NCI-H2107 treated with DMSO at 0.1 percent for 48 hours (cell line): Measurements from ENCODE around the gene VIPR2.

Experiments used
- DNase-seq: peaks from one replicate; lab custom pipeline; 2025; ENCODE audit not compliant: unreplicated experiment; lab: John Stamatoyannopoulos, UW

VIPR2 gene

DNA sequence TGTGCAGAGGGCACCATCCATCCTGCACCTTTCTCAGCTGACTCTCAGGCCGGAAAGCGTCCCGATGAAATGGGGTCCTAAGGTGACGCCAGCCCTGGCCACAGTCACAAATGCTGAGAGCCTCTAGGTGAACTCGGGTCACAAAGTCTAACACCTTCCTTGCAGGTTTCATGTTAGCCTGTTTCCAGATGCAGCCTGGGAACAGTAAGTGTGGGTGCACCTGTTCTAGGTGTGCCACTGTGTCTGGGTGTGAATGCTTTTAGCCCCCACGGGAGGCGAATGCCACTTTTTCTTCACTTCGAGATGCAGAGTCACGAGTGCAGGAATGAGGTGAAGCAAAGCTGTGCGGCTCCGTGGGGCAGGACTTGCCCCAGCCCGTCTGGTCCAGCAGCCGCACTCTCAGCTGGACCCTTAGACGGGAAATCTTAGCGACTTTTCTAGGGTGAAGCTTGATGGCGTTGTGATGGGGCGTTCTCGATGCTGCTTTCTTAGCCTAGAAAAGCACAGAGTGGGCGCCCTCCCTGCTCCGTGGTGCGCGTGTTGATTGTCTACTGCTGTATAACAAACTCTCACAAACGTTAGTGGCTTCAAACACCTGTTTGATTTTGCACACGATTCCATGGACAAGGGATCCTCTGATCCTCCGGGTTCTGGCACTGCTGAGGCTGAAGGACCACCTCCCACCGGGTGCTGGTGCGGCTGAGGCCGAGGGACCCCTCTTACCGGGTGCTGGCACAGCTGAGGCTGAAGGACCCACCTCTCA lies 13.6 kb upstream of the VIPR2 start:
- DNase-seq: no peak

DNA sequence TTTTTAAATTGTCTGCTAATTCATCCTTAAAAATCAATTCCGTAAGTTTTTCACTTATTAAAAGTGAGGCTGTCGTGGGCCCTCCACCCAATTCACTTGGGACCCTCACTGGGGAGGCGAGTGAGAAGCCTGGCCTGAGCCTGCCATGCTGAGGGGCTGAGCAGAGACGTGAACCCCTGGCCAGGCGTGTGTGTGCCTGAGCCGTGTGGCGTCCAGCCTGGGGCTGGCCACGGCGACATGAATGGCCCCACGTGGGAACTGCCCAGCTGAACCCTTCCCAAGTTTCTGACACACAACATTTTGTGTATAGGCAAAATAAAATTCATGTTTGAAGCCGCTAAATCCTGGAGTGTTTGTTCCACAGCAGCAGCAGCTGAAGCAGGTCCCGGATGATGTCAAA lies 13.0 kb upstream of the VIPR2 start:
- no peak for DNase-seq

DNA sequence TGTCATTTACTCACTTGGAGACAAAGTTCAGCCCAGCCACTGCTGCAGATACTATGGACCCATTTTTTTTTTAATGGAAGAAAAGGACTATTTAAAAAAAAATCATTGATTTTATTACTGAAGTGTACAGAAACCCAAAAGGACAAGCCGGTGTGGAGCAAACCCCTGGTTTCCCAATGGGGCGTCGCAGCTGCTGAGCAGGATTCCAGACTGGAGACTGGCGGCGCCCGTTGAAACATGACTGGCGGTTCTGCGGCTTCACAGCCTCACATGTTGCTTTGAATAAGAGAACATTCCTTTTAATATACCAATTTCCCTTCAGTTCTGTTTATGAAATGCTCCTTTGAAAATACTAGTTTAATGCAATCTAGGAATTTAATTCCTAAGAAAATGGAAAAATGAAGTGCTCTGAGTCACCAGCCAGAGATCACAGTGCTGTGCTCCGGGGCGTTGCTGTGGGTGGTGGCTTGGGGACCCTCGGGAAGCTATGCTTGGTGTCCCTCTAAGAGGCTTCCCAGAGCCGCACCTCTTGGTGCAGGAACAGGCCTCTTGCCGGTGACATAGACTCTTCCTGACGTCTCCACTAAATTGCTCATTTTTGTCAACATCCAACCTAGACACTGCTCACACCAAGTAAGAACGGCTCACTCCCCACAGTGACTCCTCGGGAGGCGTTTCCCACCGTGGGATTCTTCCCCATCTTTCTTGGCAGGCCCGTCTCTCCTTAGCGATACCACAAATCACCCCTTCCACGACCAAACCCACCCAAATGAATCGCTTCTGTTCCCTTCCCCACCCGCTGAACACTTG lies 12.0 kb upstream of the VIPR2 start:
- DNase-seq: no peak

DNA sequence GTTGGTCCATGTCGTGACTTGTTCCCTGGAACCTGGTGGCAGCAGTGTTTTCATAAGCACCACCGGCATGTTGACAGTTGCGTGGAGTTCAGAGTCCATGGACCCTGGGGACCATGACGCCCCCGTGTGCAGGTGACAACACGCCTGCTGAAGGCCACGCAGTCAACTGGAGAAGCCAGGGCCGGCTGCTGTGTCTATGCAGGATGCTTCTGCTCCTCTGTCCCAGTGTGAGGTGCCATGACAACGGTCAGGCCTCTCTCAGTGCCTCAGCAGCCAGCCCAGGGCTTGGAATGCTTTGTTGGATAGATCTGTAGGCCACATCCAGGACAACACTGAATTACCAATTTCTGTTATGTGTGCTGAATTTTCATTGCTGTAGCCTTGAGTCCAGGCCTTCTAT lies 10.7 kb upstream of the VIPR2 start:
- DNase-seq: no peak

DNA sequence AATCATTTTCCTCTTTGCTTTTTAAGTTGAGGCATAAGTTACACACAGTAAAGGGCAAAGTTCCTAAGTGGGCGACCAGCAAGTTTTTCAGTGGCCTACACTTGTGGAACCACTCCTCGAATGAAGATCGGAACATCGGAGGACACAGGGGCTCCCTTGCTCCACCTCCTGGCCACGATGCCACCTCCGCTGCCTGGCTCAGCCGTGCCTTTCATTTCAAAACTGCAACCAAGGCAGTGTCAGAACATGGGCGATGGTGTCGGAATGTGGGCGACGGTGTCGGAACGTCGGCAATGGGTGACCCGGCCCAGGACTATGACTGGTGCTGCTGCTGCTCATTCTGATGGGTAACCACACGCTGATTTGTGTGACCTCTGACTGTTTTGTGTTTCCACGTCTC lies 9.6 kb upstream of the VIPR2 start:
- DNase-seq: no peak

DNA sequence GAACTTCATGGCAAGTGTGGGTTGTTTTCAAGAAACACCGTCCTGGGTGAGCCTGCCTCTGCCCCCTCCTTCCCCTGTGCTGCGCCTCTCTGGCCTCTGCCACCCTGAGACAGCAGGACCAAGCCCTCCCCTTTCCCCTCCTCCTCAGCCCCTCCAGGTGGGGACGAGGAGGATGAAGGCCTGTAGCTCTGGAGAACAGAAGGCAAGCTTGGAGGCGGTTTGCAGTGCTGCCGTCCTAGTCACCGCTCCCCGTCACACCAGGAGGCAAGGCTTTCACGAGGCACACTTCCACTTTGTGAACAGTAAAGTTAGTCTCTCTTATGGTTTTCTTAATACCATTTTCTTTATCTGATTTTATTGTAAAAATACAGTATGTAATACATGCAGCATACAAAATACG lies 8.8 kb upstream of the VIPR2 start:
- DNase-seq: no peak

DNA sequence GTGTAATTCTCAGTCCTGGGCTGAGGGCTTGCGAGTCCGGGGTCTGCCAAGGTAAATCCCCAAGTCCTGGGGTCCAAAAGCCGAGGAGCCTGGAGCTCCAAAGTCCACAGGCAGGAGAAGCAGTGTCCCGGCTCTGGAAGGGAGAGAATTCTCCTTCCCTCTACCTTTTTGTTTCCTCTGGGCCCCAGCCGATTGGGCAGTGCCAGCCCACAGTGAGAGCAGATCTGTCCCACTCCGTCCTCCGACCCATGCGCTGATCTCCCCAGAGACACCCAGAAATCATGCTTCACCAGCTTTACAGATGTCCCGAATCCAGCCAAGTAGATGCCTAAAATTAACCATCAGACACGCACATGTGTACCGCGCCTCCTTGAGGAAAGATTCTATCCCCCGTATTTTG lies 8.1 kb upstream of the VIPR2 start:
- DNase-seq: no peak

DNA sequence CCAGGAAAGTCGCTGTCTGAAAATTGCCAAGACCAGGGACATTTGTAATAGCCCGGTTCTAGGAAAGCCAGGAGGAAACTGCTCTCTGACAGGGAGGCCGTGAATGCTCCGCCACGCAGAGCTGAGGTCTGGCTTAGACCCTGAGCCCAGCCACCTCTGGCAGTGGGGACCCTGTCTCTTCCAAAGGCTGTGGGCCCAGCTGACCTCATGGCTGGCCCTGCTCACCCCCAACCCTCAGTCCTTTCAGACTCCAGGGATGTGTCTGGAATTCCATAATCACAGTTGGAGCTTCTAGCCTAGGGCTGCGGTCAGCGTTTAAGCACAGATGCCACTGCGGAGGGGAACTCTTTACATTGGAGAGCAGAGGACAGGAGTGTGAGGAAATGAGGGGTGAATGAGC lies 6.6 kb upstream of the VIPR2 start:
- DNase-seq: no peak

DNA sequence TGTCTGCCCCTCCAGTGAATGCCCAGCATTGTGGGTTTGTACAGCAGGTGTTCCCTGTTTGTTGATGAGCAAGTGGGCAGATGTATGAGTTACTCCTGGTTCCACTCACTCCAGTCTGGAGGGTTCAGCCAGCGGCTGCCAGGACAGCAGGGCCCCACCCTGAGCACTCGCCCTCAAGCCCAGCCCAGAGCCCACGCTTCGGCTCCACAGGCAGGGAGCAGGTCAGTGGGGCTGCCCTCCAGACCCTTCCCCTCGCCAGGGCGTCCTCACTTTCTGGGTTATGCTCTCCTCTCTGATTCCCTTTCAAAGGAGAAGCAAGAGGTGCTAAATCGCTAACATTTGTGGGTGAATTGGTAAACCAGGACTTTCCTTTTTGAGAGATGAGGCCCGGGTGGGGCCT lies 4.8 kb upstream of the VIPR2 start:
- DNase-seq: no peak

DNA sequence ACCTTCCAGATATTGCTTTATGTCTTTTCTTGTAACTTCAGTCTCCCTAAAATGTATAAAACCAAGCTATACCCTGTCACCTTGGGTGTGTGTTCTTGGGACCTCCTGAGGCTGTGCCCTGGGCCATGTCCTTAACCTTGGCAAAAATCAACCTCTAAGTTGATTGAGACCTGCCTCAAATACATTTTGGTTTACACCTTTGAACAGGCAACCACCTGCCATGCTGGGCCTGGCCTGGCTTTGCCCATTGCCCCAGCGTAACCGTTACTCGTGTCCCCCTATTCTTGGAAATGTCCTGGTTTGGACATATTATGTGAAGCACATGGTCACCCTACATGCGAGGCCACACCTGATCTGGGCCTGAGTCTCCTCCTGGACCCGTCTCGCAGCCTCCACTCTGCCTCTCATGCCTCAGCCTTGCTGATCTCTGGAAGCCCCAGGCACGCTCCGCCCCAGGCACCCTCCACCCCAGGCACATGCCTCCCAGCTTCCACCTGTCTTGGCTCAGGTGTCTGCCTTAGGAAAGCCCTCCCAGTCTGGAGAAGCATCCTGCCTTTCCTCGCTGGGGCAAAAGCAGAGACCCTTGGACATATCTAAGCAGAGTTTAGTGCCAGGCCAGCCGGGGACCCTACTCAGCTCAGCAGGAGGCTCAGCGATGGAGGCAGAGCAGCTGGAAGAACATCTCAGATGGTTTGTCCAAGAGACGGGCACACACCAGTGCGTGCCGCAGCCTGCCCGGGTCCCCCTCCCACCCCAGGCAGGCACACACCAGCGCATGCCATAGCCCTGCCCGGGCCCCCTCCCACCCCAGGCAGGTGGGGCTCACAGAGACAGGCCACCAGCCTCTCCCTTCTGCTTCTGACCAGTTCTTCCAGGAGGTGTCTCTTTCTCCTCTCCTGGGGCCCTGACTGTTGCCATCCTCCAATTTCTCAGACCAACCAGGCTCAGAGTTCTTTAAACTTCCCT lies 4.0 kb upstream of the VIPR2 start:
- DNase-seq: no peak

DNA sequence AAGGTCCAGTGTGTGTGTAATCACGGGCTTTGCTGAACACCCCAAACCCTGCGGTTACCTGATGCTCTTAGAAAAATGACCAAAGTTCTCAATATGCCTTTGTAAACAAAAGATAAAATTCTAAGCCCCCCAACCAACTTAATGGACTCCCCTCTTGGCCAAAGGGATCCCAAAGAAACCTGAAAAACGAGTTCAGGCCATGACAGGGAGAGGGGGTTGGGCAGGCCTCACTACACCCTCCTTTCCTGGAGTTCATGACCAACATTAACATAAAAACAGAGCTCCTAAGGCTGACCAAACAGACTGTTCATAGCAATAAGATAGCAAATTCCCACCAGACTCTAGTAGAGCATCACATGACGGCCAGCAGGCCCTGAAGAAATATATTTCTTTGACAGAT lies 3.0 kb upstream of the VIPR2 start:
- no peak for DNase-seq

DNA sequence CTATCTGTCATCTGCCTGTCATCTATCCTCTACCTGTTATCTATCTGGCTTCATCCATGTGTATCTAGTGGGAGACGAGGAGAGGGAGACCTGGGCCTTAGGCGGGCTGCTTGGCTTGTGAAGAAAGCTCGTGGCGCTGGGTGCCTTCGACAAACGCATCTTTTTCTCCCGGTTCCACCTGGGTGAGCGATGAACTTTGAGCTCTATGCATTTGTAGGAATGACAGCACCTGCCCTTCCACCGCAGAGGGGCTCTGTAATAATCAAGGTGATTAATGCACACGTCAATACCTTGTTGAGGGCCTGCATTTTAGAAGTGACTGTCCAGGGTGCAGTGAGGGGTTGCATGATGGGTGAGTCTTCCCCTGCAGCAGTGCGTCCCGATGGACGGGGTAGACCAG lies 2.6 kb upstream of the VIPR2 start:
- no peak for DNase-seq

DNA sequence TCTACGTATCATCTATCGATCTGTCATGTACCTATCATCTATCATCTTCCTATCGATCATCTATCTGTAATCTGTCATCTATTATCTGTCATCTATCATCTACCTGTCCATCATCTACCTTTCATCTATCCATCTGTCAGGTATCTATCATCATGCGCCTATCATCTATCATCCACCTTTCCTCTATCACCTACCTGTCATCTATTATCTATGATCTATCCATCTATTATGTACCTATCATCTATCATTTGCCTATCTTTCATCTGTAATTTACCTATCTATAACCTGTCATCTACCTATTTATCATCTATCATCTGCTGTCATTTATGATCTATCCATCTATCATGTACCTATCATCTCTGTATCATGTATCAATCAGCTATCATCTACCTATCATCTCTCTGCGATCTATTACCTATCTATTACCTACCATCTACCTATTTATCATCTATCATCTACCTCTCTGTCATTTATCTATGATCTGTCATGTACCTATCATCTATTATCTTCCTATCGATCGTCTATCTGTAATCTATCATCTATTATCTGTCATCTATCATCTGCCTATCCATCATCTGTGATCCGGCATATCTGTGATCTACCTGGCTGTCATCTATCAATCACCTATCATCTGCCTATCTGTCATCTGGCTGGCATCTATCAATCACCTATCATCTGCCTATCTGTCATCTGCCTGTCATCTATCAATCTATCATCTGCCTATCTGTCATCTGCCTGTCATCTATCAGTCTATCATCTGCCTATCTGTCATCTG lies 1.6 kb upstream of the VIPR2 start:
- DNase-seq: no peak

DNA sequence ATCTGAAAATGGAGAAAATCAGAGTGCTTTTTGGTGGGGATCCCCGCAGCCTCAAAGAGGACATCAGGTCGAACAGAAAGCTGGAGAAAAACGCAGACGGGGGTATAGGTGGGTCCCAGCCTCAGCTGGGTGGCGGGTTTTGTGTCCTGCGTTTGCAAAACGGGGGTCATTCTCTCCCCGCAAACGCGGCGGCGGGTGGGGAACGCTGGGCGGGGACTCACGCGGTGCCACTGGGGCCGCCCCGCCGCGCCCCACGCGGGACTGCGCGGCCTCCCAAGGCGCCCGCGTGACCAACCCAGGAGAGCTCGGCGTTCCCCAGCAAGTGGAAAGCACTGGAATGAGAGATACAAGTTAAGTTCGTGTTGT lies 806 bp upstream of the VIPR2 start:
- no peak for DNase-seq

DNA sequence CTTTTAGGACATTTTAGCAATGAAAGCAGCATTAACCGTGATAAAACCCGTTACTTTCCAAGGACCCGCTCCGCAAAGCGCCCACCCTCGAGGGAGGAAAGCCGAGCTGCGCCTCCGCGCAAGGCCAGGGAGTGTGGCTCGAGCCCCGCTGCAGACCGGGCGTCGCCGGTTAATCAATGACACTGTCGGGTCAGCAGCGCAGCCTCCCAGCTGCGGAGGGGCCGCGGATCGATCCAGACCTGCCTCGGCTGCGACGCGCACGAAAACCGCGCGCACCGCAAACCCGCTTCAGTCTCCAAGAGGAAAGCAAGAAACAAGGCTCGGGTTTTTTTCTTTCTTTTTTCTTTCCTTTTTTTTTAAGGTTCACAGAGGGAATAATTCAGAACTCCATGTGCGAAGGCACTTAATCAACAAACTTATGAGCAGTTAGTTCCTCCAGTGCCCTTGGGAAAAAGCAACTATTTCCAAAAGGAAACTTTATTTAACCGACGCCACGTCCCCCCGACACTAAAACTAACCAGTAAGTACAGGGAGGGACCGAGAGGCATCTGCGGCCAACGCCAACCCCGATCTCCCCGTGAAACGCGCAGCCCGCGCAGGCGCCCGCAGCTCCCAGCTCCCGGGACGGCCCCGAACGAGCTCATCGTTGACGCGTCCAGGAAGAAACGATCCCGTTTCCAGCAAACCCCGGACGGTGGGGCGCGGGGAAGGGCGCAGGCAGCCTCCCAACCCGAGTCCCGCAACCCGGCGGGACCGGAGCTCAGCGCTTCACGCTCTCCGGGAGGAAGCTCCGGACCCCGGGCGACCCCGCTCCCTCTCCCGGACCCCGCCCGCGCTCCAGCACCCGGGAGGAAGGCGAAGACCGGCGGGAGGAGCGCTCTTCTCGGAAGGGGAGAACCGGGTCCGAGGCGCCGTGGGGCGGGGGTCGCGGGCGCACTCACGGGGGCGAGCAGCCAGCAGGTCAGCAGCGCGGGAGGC lies 598 bp downstream of the VIPR2 start:
- DNase-seq: no peak

DNA sequence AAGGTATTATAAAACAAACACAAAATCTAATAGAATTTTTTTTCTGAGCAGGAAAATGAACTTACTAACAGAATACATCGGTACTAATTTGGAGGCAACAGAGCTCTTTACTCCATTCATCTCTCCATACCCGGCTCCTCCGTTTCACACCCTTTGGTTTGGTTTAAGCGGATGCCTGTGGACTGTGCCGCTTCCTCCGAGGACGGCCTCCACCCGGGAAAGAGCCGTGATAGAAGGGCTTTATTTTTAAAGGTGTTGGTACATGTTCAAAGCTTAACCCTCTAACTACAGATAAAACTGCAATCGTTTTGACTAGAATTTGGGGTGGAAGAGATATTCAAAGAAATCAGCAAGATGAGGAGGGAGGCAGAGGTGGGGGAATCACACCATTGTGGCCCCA lies 1.9 kb downstream of the VIPR2 start:
- no peak for DNase-seq

DNA sequence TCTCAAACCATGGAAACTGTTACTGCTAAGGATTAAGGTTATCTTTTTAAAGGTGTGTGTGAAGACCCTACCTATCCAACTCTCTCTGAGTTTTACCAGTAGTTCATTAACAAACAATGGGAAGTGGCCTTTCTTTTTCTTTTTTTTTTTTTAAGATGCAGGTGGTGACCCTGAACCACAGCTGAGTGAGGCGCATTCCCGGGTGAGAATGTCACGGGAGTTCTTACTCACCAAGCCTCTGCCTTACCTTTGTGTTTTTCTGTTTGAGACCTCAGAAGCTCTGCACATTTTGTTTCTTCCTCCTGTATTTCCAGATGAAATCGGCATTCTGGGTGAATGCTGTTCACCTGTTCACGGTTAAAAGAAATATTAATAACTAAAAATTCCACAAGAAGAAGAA lies 2.5 kb downstream of the VIPR2 start:
- no peak for DNase-seq

DNA sequence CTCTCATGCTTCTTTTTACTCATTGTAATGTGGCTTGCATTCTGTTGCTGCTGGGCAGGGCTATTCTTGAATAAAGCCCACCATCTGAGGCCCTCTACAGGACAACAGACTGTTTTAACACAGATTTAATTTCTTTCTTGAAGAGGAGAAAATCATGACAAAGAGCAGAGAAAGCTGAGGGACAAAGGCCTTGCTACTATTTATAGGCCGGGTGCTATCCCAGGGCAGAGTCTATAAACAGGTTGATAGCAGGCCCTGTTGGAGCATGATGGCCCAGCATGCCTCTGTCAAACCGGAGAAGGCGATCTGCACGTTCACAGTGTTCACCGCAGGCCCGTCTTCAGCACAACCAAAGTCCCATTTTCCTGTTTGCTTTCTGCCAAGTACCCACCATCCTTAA lies 3.0 kb downstream of the VIPR2 start:
- no peak for DNase-seq

DNA sequence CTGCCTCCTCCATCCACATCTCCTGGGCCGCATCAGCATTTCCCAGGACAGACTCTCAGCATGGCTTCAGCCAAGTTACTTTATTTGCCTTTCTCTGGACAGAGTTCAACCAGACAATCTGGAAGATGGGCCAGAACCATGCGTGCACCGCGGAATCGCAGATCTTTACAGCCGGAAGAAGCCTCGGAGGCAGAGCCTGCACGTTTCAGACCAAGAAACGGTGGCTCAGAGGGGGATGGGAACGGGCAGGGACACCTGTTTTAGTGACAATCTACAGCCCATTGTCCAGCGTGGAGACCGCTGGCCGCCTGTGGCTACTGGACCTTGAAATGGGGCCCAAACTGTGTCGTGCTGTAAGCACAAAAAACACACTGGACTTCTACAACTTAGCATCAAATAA lies 3.5 kb downstream of the VIPR2 start:
- no peak for DNase-seq
